Central memory CD8-positive, alpha-beta T cell (primary cell): ENCODE measurements around the gene SLC19A3.
"Not testable (repeated sequence)": the region's sequence is repeated elsewhere in the genome, so short reads cannot be mapped to it uniquely, and the experiment has no call there.

Experiments used
- ATAC-seq: fragments of 150-1000 bp; cut with Tn5 transposase; replicated peaks from 2 replicates; pipeline ENCODE4 v1.10.0; 2022; ENCODE audit warnings: mild to moderate bottlenecking, moderate FRiP score, moderate number of reproducible peaks; ENCODE audit not compliant: poor library complexity, severe bottlenecking; ENCODE audit errors: extremely low read depth
- DNase-seq, 2 donors: peaks; one replicate each; pipeline ENCODE4 v3.0.0; 2021; ENCODE audit warnings: low spot score in 2 of 2
- H3K27ac Mint-ChIP-seq: one replicate; pipeline ENCODE4 v1.8.0; 2022; ENCODE audit warnings: low read depth, mild to moderate bottlenecking, moderate library complexity, mixed read lengths
- H3K27me3 Mint-ChIP-seq: one replicate; pipeline ENCODE4 v1.8.0; 2022; ENCODE audit warnings: mixed read lengths
- H3K36me3 Mint-ChIP-seq: one replicate; pipeline ENCODE4 v1.8.0; 2022; ENCODE audit warnings: mild to moderate bottlenecking, moderate library complexity, mixed read lengths; ENCODE audit not compliant: insufficient read depth
- H3K4me1 Mint-ChIP-seq: one replicate; pipeline ENCODE4 v1.8.0; 2022; ENCODE audit warnings: mixed read lengths
- H3K4me3 Mint-ChIP-seq: one replicate; pipeline ENCODE4 v1.8.0; 2022; ENCODE audit warnings: mild to moderate bottlenecking, moderate library complexity, mixed read lengths
- H3K9me3 Mint-ChIP-seq: one replicate; pipeline ENCODE4 v1.8.0; 2022; ENCODE audit warnings: mixed read lengths

Gene SLC19A3

DNA sequence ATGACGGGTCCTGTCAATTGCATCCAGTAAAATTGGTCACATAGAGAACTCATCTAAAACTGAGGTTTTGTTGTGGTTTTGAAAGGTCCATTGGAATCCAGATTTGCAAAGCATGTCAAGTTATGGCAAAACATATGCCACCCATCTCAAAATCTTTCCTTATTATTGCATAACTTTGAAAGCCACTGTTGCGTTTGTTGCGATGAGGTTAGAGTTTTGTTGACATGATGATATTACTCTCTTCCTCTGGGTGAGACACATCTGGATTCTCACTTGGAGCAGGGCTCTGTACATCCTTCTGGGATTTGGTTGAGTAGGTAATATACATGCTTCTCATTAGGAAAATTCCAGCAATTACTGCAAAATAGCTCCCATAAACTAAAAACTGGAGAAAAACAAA lies 30.6 kb downstream of the SLC19A3 start:
- H3K4me1 Mint-ChIP-seq = no peaks in the 10 kb centered on the region
- H3K27me3 Mint-ChIP-seq = peaks cover 65% of the 10 kb centered on the region
- no peaks in the 10 kb centered on the region for H3K9me3 Mint-ChIP-seq
- H3K4me3 Mint-ChIP-seq = no peak overlapping the region
- DNase-seq (no peak), ATAC-seq (no peak)
- no peak overlapping the region for H3K27ac Mint-ChIP-seq
- H3K36me3 Mint-ChIP-seq = no peaks in the 10 kb centered on the region

GRCh38 chr2:227684258-227684657 lies 33.6 kb downstream of the SLC19A3 start:
- Mint-ChIP-seq H3K27ac (no peak overlapping the region), H3K36me3 (no peaks in the 10 kb centered on the region), H3K9me3 (no peaks in the 10 kb centered on the region), H3K4me3 (no peak overlapping the region), H3K4me1 (no peaks in the 10 kb centered on the region), H3K27me3 (peaks cover 35% of the 10 kb centered on the region)
- ATAC-seq = no peak
- DNase-seq = no peak

- ATAC-seq (no peak), DNase-seq (no peak)
- Mint-ChIP-seq H3K27me3 (peaks cover 10% of the 10 kb centered on the region), H3K27ac (no peak overlapping the region), H3K9me3 (no peaks in the 10 kb centered on the region), H3K36me3 (no peaks in the 10 kb centered on the region), H3K4me1 (no peaks in the 10 kb centered on the region), H3K4me3 (no peak overlapping the region)
Observed at GRCh38 chr2:227677928-227678327, 39.9 kb downstream of the SLC19A3 start.

DNA sequence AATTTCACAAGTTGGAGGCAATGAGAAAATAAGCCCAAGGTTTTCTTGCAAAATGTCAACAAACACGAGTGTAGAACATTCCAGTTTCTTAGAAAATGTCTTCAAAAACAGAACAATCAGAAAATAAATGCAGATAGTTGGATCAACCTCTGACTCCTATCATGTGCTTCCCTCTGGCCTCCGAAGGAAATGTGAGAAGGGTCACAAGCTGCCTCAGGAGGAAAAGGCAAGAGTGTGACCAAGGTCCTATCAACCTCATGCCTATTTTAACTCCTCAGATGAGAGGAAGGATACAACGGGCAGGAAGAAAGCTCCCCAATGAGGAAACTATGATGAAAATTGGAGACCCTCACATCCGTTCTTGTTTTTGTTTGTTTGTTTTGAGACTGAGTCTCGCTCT lies 43.3 kb downstream of the SLC19A3 start:
- Mint-ChIP-seq H3K27me3 (peaks cover 33% of the 10 kb centered on the region), H3K27ac (no peak overlapping the region), H3K4me1 (no peaks in the 10 kb centered on the region), H3K36me3 (no peaks in the 10 kb centered on the region), H3K9me3 (no peaks in the 10 kb centered on the region), H3K4me3 (no peak overlapping the region)
- ATAC-seq (no peak), DNase-seq (no peak)

- peaks cover 33% of the 10 kb centered on the region for H3K27me3 Mint-ChIP-seq
- not testable (repeated sequence) for H3K9me3 Mint-ChIP-seq, H3K4me3 Mint-ChIP-seq, H3K4me1 Mint-ChIP-seq, H3K36me3 Mint-ChIP-seq, DNase-seq, ATAC-seq, H3K27ac Mint-ChIP-seq
Observed at GRCh38 chr2:227673620-227674019, 44.2 kb downstream of the SLC19A3 start.

DNA sequence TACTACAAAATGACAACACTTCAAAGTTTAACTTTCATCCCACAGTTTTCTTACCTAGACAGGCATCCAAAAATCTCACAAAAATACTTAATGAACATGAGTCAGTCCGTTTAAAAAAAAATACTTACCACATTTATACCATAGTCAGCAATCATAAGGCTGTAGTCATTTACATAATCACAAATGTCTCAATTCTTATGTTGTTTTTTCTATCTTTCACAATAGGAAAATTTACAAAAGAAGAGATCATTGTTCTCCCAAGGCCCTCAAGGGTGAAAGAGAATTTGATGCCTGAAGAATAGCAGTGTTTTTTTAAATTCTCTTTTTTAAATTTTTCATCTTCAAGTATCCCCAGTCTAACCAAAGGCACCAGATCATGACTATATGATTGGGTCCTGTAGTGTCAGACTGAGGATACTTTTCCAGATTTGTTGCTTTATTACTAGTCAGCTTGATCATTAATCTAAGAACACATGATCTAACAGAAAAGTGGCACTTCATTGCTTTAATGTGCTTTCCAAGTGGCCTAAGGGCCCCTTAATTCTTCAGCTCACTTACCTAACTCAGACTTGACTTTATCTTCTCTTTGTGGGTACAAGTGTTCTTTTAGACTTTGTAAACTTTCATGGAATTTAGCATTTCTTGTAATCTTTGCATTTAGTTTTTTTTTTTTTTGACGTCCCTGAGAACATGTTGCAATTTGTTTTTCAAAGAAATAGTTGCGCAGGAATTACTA lies 46.5 kb downstream of the SLC19A3 start:
- no peak overlapping the region for H3K27ac Mint-ChIP-seq
- H3K36me3 Mint-ChIP-seq = no peaks in the 10 kb centered on the region
- H3K4me1 Mint-ChIP-seq = no peaks in the 10 kb centered on the region
- H3K27me3 Mint-ChIP-seq = peaks cover 46% of the 10 kb centered on the region
- H3K9me3 Mint-ChIP-seq = no peaks in the 10 kb centered on the region
- ATAC-seq = no peak
- no peak overlapping the region for H3K4me3 Mint-ChIP-seq
- DNase-seq = no peak

- ATAC-seq, H3K27ac Mint-ChIP-seq, H3K4me3 Mint-ChIP-seq, DNase-seq, H3K4me1 Mint-ChIP-seq, H3K9me3 Mint-ChIP-seq, H3K36me3 Mint-ChIP-seq: not testable (repeated sequence)
- peaks cover 32% of the 10 kb centered on the region for H3K27me3 Mint-ChIP-seq
Observed at GRCh38 chr2:227666631-227667170, 51.1 kb downstream of the SLC19A3 start, which contains the start of gene SCYGR5. Gene SCYGR5 (plus strand): TSS chr2:227666804. CDS start chr2:227666804, 0 bp downstream.

DNA sequence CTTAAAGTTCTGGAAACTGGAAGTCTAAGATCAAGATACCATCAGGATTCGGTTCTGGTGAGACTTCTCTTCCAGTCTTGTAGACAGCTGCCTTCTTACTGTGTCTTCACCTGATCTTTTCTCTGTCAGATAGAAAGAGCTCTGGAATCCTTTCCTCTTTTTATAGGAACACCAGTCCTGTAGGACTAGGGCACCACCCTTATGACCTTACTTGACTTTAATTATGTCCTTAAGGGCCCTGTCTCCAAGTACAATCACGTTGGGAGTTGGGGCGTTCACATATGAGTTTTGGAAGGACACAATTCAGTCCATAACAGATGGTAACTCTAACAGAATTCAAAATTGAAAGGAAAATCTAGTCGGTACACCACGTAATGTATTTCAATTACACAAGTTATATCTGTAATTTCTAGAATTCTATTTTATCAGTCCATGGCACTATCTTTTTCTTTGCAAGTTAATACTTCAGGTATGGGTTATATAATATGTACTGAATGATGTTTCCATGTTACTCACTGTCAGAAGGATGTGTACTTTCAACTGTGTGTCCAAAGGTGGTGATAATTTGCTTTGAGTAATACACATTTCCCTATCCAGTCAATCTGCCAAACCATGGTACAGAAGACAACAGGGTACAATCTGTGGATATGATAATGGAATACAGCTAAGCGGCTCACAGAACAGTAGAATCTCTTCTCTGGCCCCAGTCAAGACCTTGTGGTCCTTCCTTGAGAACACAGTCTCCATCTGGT lies 52.5 kb downstream of the SLC19A3 start:
- Mint-ChIP-seq H3K4me3 (no peak overlapping the region), H3K4me1 (no peaks in the 10 kb centered on the region), H3K27me3 (peaks cover 27% of the 10 kb centered on the region), H3K27ac (no peak overlapping the region), H3K9me3 (no peaks in the 10 kb centered on the region), H3K36me3 (no peaks in the 10 kb centered on the region)
- DNase-seq = no peak
- ATAC-seq = no peak

DNA sequence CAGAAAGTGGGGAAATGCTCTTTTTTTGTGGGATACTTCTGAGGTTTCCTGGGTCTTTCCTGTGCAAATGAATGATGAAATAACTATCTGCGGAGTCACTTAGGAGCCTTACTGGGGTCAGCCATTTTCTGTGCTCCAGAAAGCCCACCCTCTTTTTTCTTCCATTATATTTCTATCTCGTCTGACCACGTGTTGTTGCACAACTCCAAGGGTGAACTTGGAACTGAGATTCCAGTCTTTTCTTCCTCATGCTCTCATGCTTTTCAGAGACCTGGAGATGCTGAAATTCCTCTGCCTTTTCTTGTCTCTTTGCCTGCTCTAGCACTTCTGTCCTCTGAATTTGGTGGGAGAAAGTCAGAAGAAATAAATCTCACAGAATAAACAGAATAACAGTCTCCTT lies 56.0 kb downstream of the SLC19A3 start:
- Mint-ChIP-seq H3K27me3 (peaks cover 15% of the 10 kb centered on the region), H3K9me3 (no peaks in the 10 kb centered on the region), H3K27ac (no peak overlapping the region), H3K36me3 (no peaks in the 10 kb centered on the region), H3K4me1 (no peaks in the 10 kb centered on the region), H3K4me3 (no peak overlapping the region)
- ATAC-seq (no peak), DNase-seq (no peak)

DNA sequence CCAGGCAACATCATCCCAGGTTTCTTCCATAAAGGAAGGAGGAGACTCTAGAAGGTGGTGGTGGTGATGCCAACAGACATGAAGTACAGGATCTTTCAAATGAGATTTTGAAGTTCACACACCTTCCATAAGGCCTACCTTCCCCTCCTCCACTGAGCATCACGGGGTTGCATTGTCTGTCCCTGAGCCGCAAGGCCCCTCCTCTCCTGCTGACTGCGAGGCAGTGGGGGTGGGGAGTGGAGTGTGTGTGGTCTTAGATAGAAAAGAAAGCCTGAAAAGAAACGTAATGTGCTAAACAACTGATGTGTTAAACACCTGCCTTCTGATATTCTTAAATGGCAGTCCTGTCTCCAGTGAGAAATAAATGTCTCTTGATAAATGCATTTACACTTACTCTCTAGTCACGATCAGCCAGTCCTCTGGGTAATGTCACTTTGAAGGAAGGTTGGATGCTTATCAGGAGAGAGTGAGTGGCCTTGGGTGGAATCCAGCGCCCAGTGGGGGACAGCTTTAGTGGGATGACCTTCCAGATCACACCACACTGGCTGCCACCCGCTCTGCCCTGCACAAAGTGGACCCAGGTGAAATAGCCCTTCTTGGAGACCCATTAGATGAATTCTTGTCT lies 56.7 kb downstream of the SLC19A3 start:
- no peaks in the 10 kb centered on the region for H3K4me1 Mint-ChIP-seq
- no peak overlapping the region for H3K4me3 Mint-ChIP-seq
- peaks cover 15% of the 10 kb centered on the region for H3K27me3 Mint-ChIP-seq
- no peak for DNase-seq
- no peaks in the 10 kb centered on the region for H3K9me3 Mint-ChIP-seq
- no peak overlapping the region for H3K27ac Mint-ChIP-seq
- no peak for ATAC-seq
- H3K36me3 Mint-ChIP-seq = no peaks in the 10 kb centered on the region

DNA sequence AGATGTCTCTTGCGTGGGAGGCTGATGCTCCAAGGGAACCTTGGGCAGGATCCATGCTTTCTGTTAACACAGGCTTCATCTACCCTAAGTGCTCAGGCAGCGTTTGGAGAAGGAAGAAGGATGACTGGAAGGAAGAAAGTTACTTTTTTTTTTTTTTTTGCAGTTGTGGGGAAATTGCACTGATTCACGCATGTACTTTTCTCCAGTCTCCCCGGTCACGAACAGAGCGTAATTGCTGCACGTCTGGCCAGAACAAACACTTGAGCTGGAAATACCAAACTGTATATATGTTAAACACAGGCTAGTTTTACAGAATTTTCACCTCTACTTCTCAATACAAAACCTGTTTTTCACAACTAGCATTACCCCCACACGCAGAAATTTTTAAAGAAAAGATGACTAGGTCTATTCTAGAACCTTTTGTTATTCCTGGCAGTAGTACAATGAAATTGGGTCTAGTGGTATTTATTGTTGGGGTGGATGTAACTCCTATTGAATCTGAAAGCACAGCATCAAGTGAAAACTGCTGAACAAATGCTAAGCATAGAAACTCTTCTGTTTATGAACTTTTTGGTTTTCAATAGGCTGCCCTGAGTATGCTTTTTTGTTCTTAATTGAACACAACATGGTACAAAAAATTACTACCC lies 60.5 kb downstream of the SLC19A3 start:
- peaks cover 31% of the 10 kb centered on the region for H3K27me3 Mint-ChIP-seq
- no peak for DNase-seq
- no peak overlapping the region for H3K4me3 Mint-ChIP-seq
- no peak overlapping the region for H3K27ac Mint-ChIP-seq
- ATAC-seq = no peak
- H3K4me1 Mint-ChIP-seq = no peaks in the 10 kb centered on the region
- no peaks in the 10 kb centered on the region for H3K36me3 Mint-ChIP-seq
- no peaks in the 10 kb centered on the region for H3K9me3 Mint-ChIP-seq

- H3K4me1 Mint-ChIP-seq = no peaks in the 10 kb centered on the region
- ATAC-seq (no peak), DNase-seq (no peak)
- no peak overlapping the region for H3K27ac Mint-ChIP-seq
- no peaks in the 10 kb centered on the region for H3K9me3 Mint-ChIP-seq
- peaks cover 22% of the 10 kb centered on the region for H3K27me3 Mint-ChIP-seq
- H3K4me3 Mint-ChIP-seq = no peak overlapping the region
- H3K36me3 Mint-ChIP-seq = no peaks in the 10 kb centered on the region
Observed at GRCh38 chr2:227655454-227655853, 62.4 kb downstream of the SLC19A3 start.
